ENCODE results near the gene GRM1. TPM values are rescaled to one million over a fixed set of nuclear protein-coding genes. Genes with fewer than 3 reads are reported as not detected.

Gene GRM1
- total and polyA plus RNA-seq, 2 donors (not counting 1 experiment from before 2014, with no cell fraction given): not detected

DNA sequence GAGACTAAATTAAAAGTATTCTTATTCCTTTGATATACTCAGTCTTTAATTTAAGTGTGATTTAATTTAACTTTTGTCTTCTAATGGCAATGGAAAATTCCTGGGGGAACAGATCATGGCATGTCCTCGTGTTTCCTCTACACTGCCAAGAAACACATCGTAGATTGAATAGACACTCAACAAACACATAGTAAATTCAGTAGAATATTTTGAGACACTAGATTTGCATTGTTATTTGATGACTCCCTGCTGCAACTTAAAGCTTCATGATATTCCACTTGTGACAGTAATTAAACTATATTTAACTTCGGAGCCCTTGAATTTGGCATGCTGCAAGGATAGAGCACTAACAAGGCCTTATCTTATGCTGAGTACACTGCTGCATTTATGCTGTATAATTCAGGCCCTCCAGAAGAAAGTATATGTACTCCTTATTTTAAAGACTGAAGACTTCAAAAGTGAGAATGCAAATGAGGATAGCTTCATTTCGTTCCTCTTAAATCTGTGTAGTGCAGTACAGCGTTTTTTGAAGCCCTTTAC is 84.3 kb downstream of the GRM1 start:
- TF ChIP-seq, protein P1, sequence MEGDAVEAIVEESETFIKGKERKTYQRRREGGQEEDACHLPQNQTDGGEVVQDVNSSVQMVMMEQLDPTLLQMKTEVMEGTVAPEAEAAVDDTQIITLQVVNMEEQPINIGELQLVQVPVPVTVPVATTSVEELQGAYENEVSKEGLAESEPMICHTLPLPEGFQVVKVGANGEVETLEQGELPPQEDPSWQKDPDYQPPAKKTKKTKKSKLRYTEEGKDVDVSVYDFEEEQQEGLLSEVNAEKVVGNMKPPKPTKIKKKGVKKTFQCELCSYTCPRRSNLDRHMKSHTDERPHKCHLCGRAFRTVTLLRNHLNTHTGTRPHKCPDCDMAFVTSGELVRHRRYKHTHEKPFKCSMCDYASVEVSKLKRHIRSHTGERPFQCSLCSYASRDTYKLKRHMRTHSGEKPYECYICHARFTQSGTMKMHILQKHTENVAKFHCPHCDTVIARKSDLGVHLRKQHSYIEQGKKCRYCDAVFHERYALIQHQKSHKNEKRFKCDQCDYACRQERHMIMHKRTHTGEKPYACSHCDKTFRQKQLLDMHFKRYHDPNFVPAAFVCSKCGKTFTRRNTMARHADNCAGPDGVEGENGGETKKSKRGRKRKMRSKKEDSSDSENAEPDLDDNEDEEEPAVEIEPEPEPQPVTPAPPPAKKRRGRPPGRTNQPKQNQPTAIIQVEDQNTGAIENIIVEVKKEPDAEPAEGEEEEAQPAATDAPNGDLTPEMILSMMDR (IDR thresholded peaks at IDR 0.05): no peak
- no peak for TF ChIP-seq EZH2 (IDR thresholded peaks at IDR 0.05; ENCODE audit: borderline replicate concordance, insufficient read depth, low read depth, low read length, poor library complexity, severe bottlenecking)
- DNase-seq (no peak), ATAC-seq (ENCODE audit: low read depth) (no peak)
- POLR2A ChIA-PET: no interaction called here
- no peaks in the 10 kb centered on the region for H3K4me1 Mint-ChIP-seq
- no CpG with 5 or more reads among the region's 5 CpGs for WGBS (ENCODE audit: insufficient coverage)
- no peaks in the 10 kb centered on the region for H3K4me1 ChIP-seq (ENCODE audit: control insufficient read depth in 2 of 2, insufficient read depth in 2 of 2, low read length in 2 of 2)
- peaks cover 0 to 6% (median 0%) of the 10 kb centered on the region in 3 donors for H3K9me3 ChIP-seq (ENCODE audit: control extremely low read depth in 1 of 3, control insufficient read depth in 2 of 3, insufficient read depth in 1 of 3, low read length in 2 of 3)
- H3K27ac ChIP-seq (ENCODE audit: low read length in 2 of 2): no peak overlapping the region
- no peak overlapping the region for H3K4me3 ChIP-seq (ENCODE audit: control extremely low read depth in 1 of 5, extremely low read depth in 1 of 5, insufficient read depth in 1 of 5, low read depth in 2 of 5, low read length in 4 of 5)
- H3K27me3 Mint-ChIP-seq: no peaks in the 10 kb centered on the region
- no peaks in the 10 kb centered on the region for H3K36me3 ChIP-seq (replicated peaks in 1 of 2; ENCODE audit: control extremely low read depth in 1 of 2, control insufficient read depth in 1 of 2, extremely low read depth in 1 of 2, insufficient read depth in 2 of 2, low read length in 1 of 2)
- no peaks in the 10 kb centered on the region for H3K9me3 Mint-ChIP-seq (ENCODE audit: insufficient read depth)
- CTCF ChIA-PET: no interaction called here
- no peak overlapping the region for H3K4me2 ChIP-seq (replicated peaks; ENCODE audit: low read depth, low read length, poor library complexity, severe bottlenecking)
- no peak overlapping the region for H2AFZ ChIP-seq (ENCODE audit: insufficient read depth, low read depth, low read length, poor library complexity, severe bottlenecking)
- H3K4me3 Mint-ChIP-seq: no peak overlapping the region
- no peak overlapping the region for H3K27ac Mint-ChIP-seq
- no peaks in the 10 kb centered on the region for H3K27me3 ChIP-seq (replicated peaks in 1 of 4; ENCODE audit: control extremely low read depth in 1 of 4, control insufficient read depth in 3 of 4, insufficient read depth in 4 of 4, low read length in 3 of 4)
- intact Hi-C loops (cut with micrococcal nuclease): no loop called here
- no peak overlapping the region for H3K9ac ChIP-seq (ENCODE audit: low read length)
- H3K79me2 ChIP-seq (ENCODE audit: control insufficient read depth, insufficient read depth, low read length): no peaks in the 10 kb centered on the region
- no peaks in the 10 kb centered on the region for H4K20me1 ChIP-seq (ENCODE audit: control insufficient read depth, insufficient read depth, low read length, poor library complexity, severe bottlenecking)

DNA sequence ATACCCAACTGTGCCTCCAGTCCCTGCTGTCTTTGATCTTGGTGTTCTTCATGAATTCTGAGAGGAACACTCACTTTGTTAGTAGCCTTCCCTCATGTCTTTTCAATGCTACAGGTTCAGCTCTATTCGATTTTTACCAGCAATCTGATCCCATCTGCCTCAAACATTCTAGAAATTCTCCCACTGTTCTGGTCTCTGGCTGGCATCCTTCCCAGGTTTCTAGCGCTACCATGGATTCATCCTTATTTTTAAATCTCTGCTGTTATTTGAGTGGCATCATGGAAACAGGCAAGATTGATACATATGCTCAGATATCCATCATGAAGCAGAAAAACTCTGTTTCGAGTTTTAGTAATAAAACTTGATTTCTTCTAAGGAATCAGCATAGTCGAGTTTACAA is 94.8 kb downstream of the GRM1 start:
- intact Hi-C loops (cut with micrococcal nuclease): no loop called here
- 88% methylated on average over 1 of the region's 4 CpGs for whole genome bisulfite sequencing (ENCODE audit: insufficient coverage)

More for the DNA sequence above, 94.8 kb downstream of the GRM1 start:
- H3K27me3 Mint-ChIP-seq: no peaks in the 10 kb centered on the region
- H3K9ac ChIP-seq (ENCODE audit: low read length): no peak overlapping the region
- H3K9me3 ChIP-seq (ENCODE audit: control extremely low read depth in 1 of 3, control insufficient read depth in 2 of 3, insufficient read depth in 1 of 3, low read length in 2 of 3): no peaks in the 10 kb centered on the region
- no peak overlapping the region for H3K4me2 ChIP-seq (replicated peaks; ENCODE audit: low read depth, low read length, poor library complexity, severe bottlenecking)
- H3K27ac ChIP-seq (ENCODE audit: low read length in 2 of 2): no peak overlapping the region
- H4K20me1 ChIP-seq (ENCODE audit: control insufficient read depth, insufficient read depth, low read length, poor library complexity, severe bottlenecking): no peaks in the 10 kb centered on the region
- H3K4me3 Mint-ChIP-seq: no peak overlapping the region
- H3K27ac Mint-ChIP-seq: no peak overlapping the region
- no peak for DNase-seq
- H3K27me3 ChIP-seq (replicated peaks in 1 of 4; ENCODE audit: control extremely low read depth in 1 of 4, control insufficient read depth in 3 of 4, insufficient read depth in 4 of 4, low read length in 3 of 4): no peaks in the 10 kb centered on the region
- H3K36me3 ChIP-seq (replicated peaks in 1 of 2; ENCODE audit: control extremely low read depth in 1 of 2, control insufficient read depth in 1 of 2, extremely low read depth in 1 of 2, insufficient read depth in 2 of 2, low read length in 1 of 2): no peaks in the 10 kb centered on the region
- H3K9me3 Mint-ChIP-seq (ENCODE audit: insufficient read depth): no peaks in the 10 kb centered on the region
- no peaks in the 10 kb centered on the region for H3K4me1 ChIP-seq (ENCODE audit: control insufficient read depth in 2 of 2, insufficient read depth in 2 of 2, low read length in 2 of 2)
- ATAC-seq (ENCODE audit: low read depth): no peak
- ChIA-PET CTCF (no interaction called here), POLR2A (no interaction called here)
- no peak overlapping the region for H3K4me3 ChIP-seq (ENCODE audit: control extremely low read depth in 1 of 5, extremely low read depth in 1 of 5, insufficient read depth in 1 of 5, low read depth in 2 of 5, low read length in 4 of 5)
- no peak overlapping the region for H2AFZ ChIP-seq (ENCODE audit: insufficient read depth, low read depth, low read length, poor library complexity, severe bottlenecking)
- no peaks in the 10 kb centered on the region for H3K79me2 ChIP-seq (ENCODE audit: control insufficient read depth, insufficient read depth, low read length)
- no peaks in the 10 kb centered on the region for H3K4me1 Mint-ChIP-seq
- TF ChIP-seq, protein P1 (IDR thresholded peaks at IDR 0.05): no peak
- no peak for TF ChIP-seq EZH2 (IDR thresholded peaks at IDR 0.05; ENCODE audit: borderline replicate concordance, insufficient read depth, low read depth, low read length, poor library complexity, severe bottlenecking)

All from B cell (primary cell).